Activated CD4-positive, alpha-beta T cell treated with anti-CD3 and anti-CD28 coated beads for 36 hours (primary cell): Measurements from ENCODE around the gene RPAIN. TPM values are rescaled to one million over a fixed set of nuclear protein-coding genes. Genes with fewer than 3 reads are reported as not detected.

Source experiments
- ATAC-seq: fragments of 200-7000 bp; cut with Tn5 transposase; one replicate; pipeline ENCODE4 v1.10.0; 2021; ENCODE audit warnings: mild to moderate bottlenecking, moderate library complexity
- CTCF ChIA-PET: fragments of 350-600 bp; sonication (Branson Sonifier 250); formaldehyde crosslinking; loops from one replicate; lab custom pipeline; 2021; ENCODE audit warnings: antibody characterized with exemption; lab: Charles Lee
- POLR2A ChIA-PET: fragments of 350-600 bp; sonication (Branson Sonifier 250); formaldehyde crosslinking; loops from one replicate; lab custom pipeline; 2021; ENCODE audit warnings: antibody characterized with exemption, inconsistent platforms; lab: Charles Lee
- DNase-seq: peaks from one replicate; pipeline ENCODE4 v3.0.0-alpha.2; 2020
- H3K27ac Mint-ChIP-seq: one replicate; pipeline ENCODE4 v1.8.0; 2021; ENCODE audit warnings: mixed read lengths
- H3K27me3 Mint-ChIP-seq: one replicate; pipeline ENCODE4 v1.8.0; 2021; ENCODE audit warnings: mixed read lengths
- H3K36me3 Mint-ChIP-seq: one replicate; pipeline ENCODE4 v1.8.0; 2021; ENCODE audit warnings: low read depth, mixed read lengths
- H3K4me1 Mint-ChIP-seq: one replicate; pipeline ENCODE4 v1.8.0; 2021; ENCODE audit warnings: mixed read lengths
- H3K4me3 Mint-ChIP-seq: one replicate; pipeline ENCODE4 v1.8.0; 2021; ENCODE audit warnings: mild to moderate bottlenecking, moderate library complexity, mixed read lengths
- H3K9me3 Mint-ChIP-seq: one replicate; pipeline ENCODE4 v1.8.0; 2021; ENCODE audit warnings: low read depth, mixed read lengths
- intact Hi-C, 2 experiments: fragments of 100-400 bp; cut with DNase I in 1 of 2; cut with micrococcal nuclease in 1 of 2; formaldehyde crosslinking; loops; one replicate each; pipeline versions ENCODE4 v1.14.2 to v1.15.1; 2022 to 2024; cut with DNase I, micrococcal nuclease
- total RNA-seq, 2 experiments: library from RNA; stranded (reverse); gene quantifications; one replicate each; pipeline ENCODE4 v1.2.3, GENCODE V29; 2021

RPAIN gene, protein sequence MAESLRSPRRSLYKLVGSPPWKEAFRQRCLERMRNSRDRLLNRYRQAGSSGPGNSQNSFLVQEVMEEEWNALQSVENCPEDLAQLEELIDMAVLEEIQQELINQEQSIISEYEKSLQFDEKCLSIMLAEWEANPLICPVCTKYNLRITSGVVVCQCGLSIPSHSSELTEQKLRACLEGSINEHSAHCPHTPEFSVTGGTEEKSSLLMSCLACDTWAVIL
- total RNA-seq, result 10 to 100 TPM; 44.9 to 57.3 TPM

GRCh38 chr17:5419959-5420653 lies at the start of gene RPAIN:
RPAIN (plus strand) TSS chr17:5420182; CDS start chr17:5420211, 29 bp downstream.
- Mint-ChIP-seq H3K27me3 (no peaks in the 10 kb centered on the region), H3K4me1 (peaks cover 43% of the 10 kb centered on the region), H3K9me3 (no peaks in the 10 kb centered on the region), H3K4me3 (peak within 1 kb of the TSS; percentile 98), H3K36me3 (peaks cover 46% of the 10 kb centered on the region), H3K27ac (peak within 1 kb of the TSS; percentile 100)
- ATAC-seq (peak; percentile 75), DNase-seq (peak; percentile 94)
- intact Hi-C loops, result loop anchor here (1.0 to 10.0 kb wide), 19 partner anchors 19 to 1231 kb away; partner anchors contain the start of genes C1QBP (in 2 of the 2), DERL2 (in 2 of the 2), MIS12 (in 2 of the 2) and RABEP1 (in 2 of the 2)
- CTCF ChIA-PET, result interaction anchor here (0.6 to 1.3 kb wide), 6 partner anchors 8 to 1073 kb away, joined by 3 to 16 read pairs (median 4); partner anchors contain the start of genes C1QBP and MIS12
- POLR2A ChIA-PET, result interaction anchor here (0.5 to 1.4 kb wide), 9 partner anchors 10 to 480 kb away, joined by 3 to 11 read pairs (median 4); partner anchors contain the start of genes C1QBP, DERL2, DHX33 and MIS12

GRCh38 chr17:5370411-5370810 lies 49.6 kb upstream of the RPAIN start:
- Mint-ChIP-seq H3K27ac (no peak overlapping the region), H3K27me3 (no peaks in the 10 kb centered on the region), H3K4me3 (no peak overlapping the region), H3K4me1 (no peaks in the 10 kb centered on the region), H3K36me3 (peaks cover 34% of the 10 kb centered on the region), H3K9me3 (no peaks in the 10 kb centered on the region)
- DNase-seq (no peak), ATAC-seq (no peak)
- CTCF ChIA-PET, result no interaction called here
- POLR2A ChIA-PET, result no interaction called here
- intact Hi-C loops, result loop anchor here in 1 of 2 experiments (10.0 kb wide), 1 partner anchor 126 kb away; no protein-coding TSS in a partner anchor

DNA sequence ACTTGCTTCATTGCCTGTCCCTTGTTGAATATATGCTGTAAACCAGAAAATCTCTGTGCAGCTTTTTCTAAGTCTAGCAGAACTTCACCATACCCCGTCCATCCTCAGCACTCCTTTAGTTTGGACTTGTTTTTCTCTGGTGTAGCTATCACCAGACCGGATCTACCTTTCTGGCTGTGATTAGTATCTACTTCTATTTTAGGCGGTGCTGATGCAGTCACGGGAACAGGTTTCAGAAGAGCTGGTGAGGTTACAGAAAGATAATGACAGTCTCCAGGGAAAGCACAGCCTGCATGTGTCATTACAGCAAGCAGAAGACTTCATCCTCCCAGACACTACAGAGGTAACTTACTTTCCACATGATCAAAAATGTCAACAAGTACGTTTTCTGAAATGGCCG lies 46.9 kb upstream of the RPAIN start:
- ATAC-seq (no peak), DNase-seq (no peak)
- intact Hi-C loops, result loop anchor here in 1 of 2 experiments (10.0 kb wide), 1 partner anchor 128 kb away; no protein-coding TSS in a partner anchor
- no peaks in the 10 kb centered on the region for H3K27me3 Mint-ChIP-seq
- no peaks in the 10 kb centered on the region for H3K4me1 Mint-ChIP-seq
- H3K27ac Mint-ChIP-seq, result no peak overlapping the region
- ChIA-PET POLR2A (no interaction called here), CTCF (interaction anchor here (0.5 kb wide), 1 partner anchor 127 kb away, joined by 3 read pairs; no protein-coding TSS in a partner anchor)
- H3K9me3 Mint-ChIP-seq, result no peaks in the 10 kb centered on the region
- no peak overlapping the region for H3K4me3 Mint-ChIP-seq
- H3K36me3 Mint-ChIP-seq, result peaks cover 44% of the 10 kb centered on the region

- Mint-ChIP-seq H3K4me1 (peaks cover 4% of the 10 kb centered on the region), H3K4me3 (no peak overlapping the region), H3K36me3 (peaks cover 63% of the 10 kb centered on the region), H3K27ac (peak overlapping the region; percentile 65), H3K27me3 (no peaks in the 10 kb centered on the region), H3K9me3 (no peaks in the 10 kb centered on the region)
- intact Hi-C loops, result loop anchor here in 1 of 2 experiments (10.0 kb wide), 1 partner anchor 134 kb away; no protein-coding TSS in a partner anchor
- CTCF ChIA-PET, result interaction anchor here (0.8 to 1.5 kb wide), 2 partner anchors 71 to 81 kb away, joined by 4 to 6 read pairs; no protein-coding TSS in a partner anchor
- no peak for ATAC-seq
- DNase-seq, result no peak
- POLR2A ChIA-PET, result no interaction called here
Observed at GRCh38 chr17:5378566-5379207, 41.3 kb upstream of the RPAIN start.

GRCh38 chr17:5379351-5380107 lies 40.5 kb upstream of the RPAIN start:
- DNase-seq (no peak), ATAC-seq (no peak)
- POLR2A ChIA-PET, result no interaction called here
- H3K4me3 Mint-ChIP-seq, result no peak overlapping the region
- peaks cover 62% of the 10 kb centered on the region for H3K36me3 Mint-ChIP-seq
- H3K27me3 Mint-ChIP-seq, result no peaks in the 10 kb centered on the region
- H3K4me1 Mint-ChIP-seq, result peaks cover 4% of the 10 kb centered on the region
- peak overlapping the region; percentile 65 for H3K27ac Mint-ChIP-seq
- CTCF ChIA-PET, result no interaction called here
- no peaks in the 10 kb centered on the region for H3K9me3 Mint-ChIP-seq
- intact Hi-C loops, result loop anchor here in 1 of 2 experiments (10.0 kb wide), 1 partner anchor 135 kb away; no protein-coding TSS in a partner anchor

DNA sequence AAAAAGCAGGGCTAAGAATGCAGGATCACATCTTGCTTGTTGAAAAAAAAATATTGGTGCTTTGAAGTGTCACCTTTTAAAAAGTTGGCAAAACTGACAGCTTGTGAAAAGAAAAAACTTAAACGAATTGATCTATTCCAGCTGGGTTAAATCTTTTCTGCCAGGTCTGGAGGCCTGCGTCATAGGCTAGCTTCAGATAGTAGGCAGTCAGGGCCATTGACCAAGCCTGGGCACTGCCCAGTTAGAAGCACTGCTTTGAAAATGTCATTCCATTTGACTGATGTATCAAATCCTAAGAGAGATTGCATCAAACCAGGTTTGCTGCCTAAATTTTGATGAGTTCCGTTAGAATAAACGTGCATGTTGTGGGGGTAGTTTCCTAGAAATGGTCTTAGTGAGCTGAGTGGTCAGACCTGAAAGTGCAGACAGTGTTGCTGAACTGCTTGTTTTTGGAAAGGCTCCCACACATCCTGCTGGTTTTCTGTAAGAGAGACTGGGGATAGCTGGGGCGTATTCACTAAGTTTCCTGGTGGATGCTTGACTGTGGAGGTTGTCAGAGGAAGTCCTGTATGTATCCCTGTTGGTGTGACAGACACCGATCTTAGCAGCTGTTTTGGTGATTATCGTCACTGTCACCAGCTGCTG lies 39.4 kb upstream of the RPAIN start:
- POLR2A ChIA-PET, result no interaction called here
- Mint-ChIP-seq H3K9me3 (no peaks in the 10 kb centered on the region), H3K36me3 (peaks cover 68% of the 10 kb centered on the region), H3K27ac (peak overlapping the region; percentile 5), H3K4me3 (no peak overlapping the region), H3K27me3 (no peaks in the 10 kb centered on the region), H3K4me1 (peaks cover 4% of the 10 kb centered on the region)
- CTCF ChIA-PET, result no interaction called here
- ATAC-seq (no peak), DNase-seq (no peak)
- intact Hi-C loops, result no loop called here

GRCh38 chr17:5381542-5381941 lies 38.4 kb upstream of the RPAIN start:
- ATAC-seq (peak; percentile 19), DNase-seq (peak; percentile 14)
- Mint-ChIP-seq H3K9me3 (no peaks in the 10 kb centered on the region), H3K4me3 (no peak overlapping the region), H3K27me3 (no peaks in the 10 kb centered on the region), H3K36me3 (peaks cover 70% of the 10 kb centered on the region), H3K4me1 (peaks cover 4% of the 10 kb centered on the region), H3K27ac (peak overlapping the region; percentile 37)
- intact Hi-C loops, result no loop called here
- POLR2A ChIA-PET, result no interaction called here
- CTCF ChIA-PET, result no interaction called here

GRCh38 chr17:5391678-5392077 lies 28.3 kb upstream of the RPAIN start:
- Mint-ChIP-seq H3K9me3 (no peaks in the 10 kb centered on the region), H3K36me3 (peaks cover 72% of the 10 kb centered on the region), H3K27me3 (no peaks in the 10 kb centered on the region), H3K4me1 (peaks cover 4% of the 10 kb centered on the region), H3K27ac (no peak overlapping the region), H3K4me3 (no peak overlapping the region)
- ATAC-seq (no peak), DNase-seq (no peak)
- ChIA-PET CTCF (interaction anchor here (0.7 to 0.9 kb wide), 3 partner anchors 14 to 159 kb away, joined by 3 to 4 read pairs (median 3); no protein-coding TSS in a partner anchor), POLR2A (interaction anchor here (0.6 to 2.0 kb wide), 2 partner anchors 22 to 63 kb away, joined by 3 to 5 read pairs; no protein-coding TSS in a partner anchor)
- intact Hi-C loops, result no loop called here

DNA sequence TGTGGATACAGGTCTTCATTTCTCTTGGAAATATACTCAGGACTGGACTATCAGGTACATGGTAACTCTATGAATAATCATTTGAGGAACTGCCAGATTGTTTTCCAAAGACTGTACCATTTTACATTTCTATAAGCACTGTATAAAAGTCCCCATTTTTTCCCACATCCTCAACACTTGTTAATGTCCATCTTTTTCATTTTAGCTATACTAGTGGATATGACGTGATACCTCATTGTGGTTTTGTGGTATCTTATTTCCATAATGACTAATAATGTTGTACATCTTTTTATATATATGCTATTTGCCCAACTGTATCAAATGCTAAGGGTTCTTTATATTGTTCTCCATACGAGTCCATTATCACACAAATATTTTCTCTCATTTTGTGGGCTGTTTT lies 23.4 kb upstream of the RPAIN start:
- H3K27me3 Mint-ChIP-seq, result no peaks in the 10 kb centered on the region
- H3K9me3 Mint-ChIP-seq, result no peaks in the 10 kb centered on the region
- H3K27ac Mint-ChIP-seq, result no peak overlapping the region
- CTCF ChIA-PET, result no interaction called here
- POLR2A ChIA-PET, result interaction anchor here (0.6 kb wide), 1 partner anchor 20 kb away, joined by 3 read pairs; no protein-coding TSS in a partner anchor
- DNase-seq (no peak), ATAC-seq (peak; percentile 36)
- H3K4me1 Mint-ChIP-seq, result peaks cover 2% of the 10 kb centered on the region
- H3K4me3 Mint-ChIP-seq, result no peak overlapping the region
- intact Hi-C loops, result no loop called here
- H3K36me3 Mint-ChIP-seq, result peaks cover 67% of the 10 kb centered on the region

DNA sequence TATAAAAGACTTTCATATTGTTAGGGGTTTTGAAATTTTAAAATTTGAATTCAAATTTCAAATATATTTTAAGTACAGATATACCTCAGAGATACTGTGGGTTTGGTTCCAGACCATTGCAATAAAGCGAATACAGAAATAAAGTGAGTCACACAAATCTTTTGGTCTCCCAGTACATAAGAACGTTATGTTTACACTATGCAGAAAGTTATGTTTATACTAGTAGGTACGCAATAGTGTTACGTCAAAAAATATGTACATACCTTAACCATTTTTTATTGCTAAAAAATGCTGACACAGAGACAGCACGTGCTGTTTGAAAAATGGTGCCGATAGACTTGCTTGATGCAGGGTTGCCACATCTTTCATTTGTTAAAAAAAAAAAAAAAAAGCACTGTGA lies 20.2 kb upstream of the RPAIN start:
- H3K9me3 Mint-ChIP-seq, result no peaks in the 10 kb centered on the region
- H3K27me3 Mint-ChIP-seq, result no peaks in the 10 kb centered on the region

More for the DNA sequence above, 20.2 kb upstream of the RPAIN start:
- DNase-seq (no peak), ATAC-seq (no peak)
- Mint-ChIP-seq H3K36me3 (peaks cover 55% of the 10 kb centered on the region), H3K4me3 (no peak overlapping the region), H3K27ac (no peak overlapping the region), H3K4me1 (peaks cover 2% of the 10 kb centered on the region)
- intact Hi-C loops, result no loop called here
- ChIA-PET POLR2A (no interaction called here), CTCF (interaction anchor here (0.8 kb wide), 1 partner anchor 38 kb away, joined by 3 read pairs; no protein-coding TSS in a partner anchor)
